MM.1S (cell line): ENCODE measurements around the gene HLA-DMA.

Experiments used
- DNase-seq: peaks from one replicate; pipeline ENCODE4 v3.0.0-alpha.2; 2015
- H2AFZ ChIP-seq: fragments of 300-600 bp; sonication (generic); 2 replicates; pipeline ENCODE4 v1.6.0; 2016; ENCODE audit warnings: antibody characterized with exemption, low read length
- H3F3A ChIP-seq: fragments of 300-600 bp; sonication (generic); 2 replicates; pipeline ENCODE4 v1.6.1; 2016; ENCODE audit warnings: mild to moderate bottlenecking, antibody characterized with exemption, low read length, moderate library complexity, mixed read lengths; ENCODE audit not compliant: insufficient read depth
- H3K27ac ChIP-seq: fragments of 300-600 bp; sonication (generic); 2 replicates; pipeline ENCODE4 v1.5.1; 2016; ENCODE audit warnings: mild to moderate bottlenecking, low read length
- H3K27me3 ChIP-seq: fragments of 300-600 bp; sonication (generic); replicated peaks from 2 replicates; pipeline ENCODE4 v1.6.0; 2016; ENCODE audit warnings: low read length; ENCODE audit not compliant: insufficient read depth
- H3K36me3 ChIP-seq: fragments of 300-600 bp; sonication (generic); replicated peaks from 2 replicates; pipeline ENCODE4 v1.6.1; 2016; ENCODE audit warnings: mild to moderate bottlenecking, low read length, mixed read lengths; ENCODE audit not compliant: insufficient read depth
- H3K4me1 ChIP-seq: fragments of 300-600 bp; sonication (generic); 2 replicates; pipeline ENCODE4 v1.6.1; 2016; ENCODE audit warnings: low read length, mixed read lengths
- H3K4me2 ChIP-seq: fragments of 300-600 bp; sonication (generic); 2 replicates; pipeline ENCODE4 v1.6.0; 2016; ENCODE audit warnings: low read depth, low read length
- H3K4me3 ChIP-seq: fragments of 300-600 bp; sonication (generic); 2 replicates; pipeline ENCODE4 v1.5.1; 2016; ENCODE audit warnings: low read length, mixed read lengths
- H3K79me2 ChIP-seq: fragments of 300-600 bp; sonication (generic); 2 replicates; pipeline ENCODE4 v1.6.1; 2016; ENCODE audit warnings: mixed run types, low read length, mixed read lengths
- H3K9ac ChIP-seq: fragments of 300-600 bp; sonication (generic); 2 replicates; pipeline ENCODE4 v1.6.1; 2016; ENCODE audit warnings: low read length, mixed read lengths
- H3K9me2 ChIP-seq: fragments of 300-600 bp; sonication (generic); replicated peaks from 2 replicates; pipeline ENCODE4 v1.6.1; 2016; ENCODE audit warnings: mild to moderate bottlenecking, low read length, mixed read lengths; ENCODE audit not compliant: insufficient read depth
- H3K9me3 ChIP-seq: fragments of 300-600 bp; sonication (generic); replicated peaks from 2 replicates; pipeline ENCODE4 v1.6.1; 2016; ENCODE audit warnings: mild to moderate bottlenecking, low read length, mixed read lengths; ENCODE audit not compliant: insufficient read depth
- H4K20me1 ChIP-seq: fragments of 300-600 bp; sonication (generic); 2 replicates; pipeline ENCODE4 v1.6.1; 2016; ENCODE audit warnings: mild to moderate bottlenecking, low read length, moderate library complexity, mixed read lengths; ENCODE audit not compliant: insufficient read depth
- EZH2 ChIP-seq: fragments of 300-600 bp; sonication (generic); optimal IDR thresholded peaks from 2 replicates; pipeline ENCODE3; 2017; ENCODE audit warnings: low read depth, mild to moderate bottlenecking, antibody characterized with exemption, low read length, mixed read lengths
- EZH2phosphoT487 ChIP-seq: fragments of 300-600 bp; sonication (generic); IDR thresholded peaks from 2 replicates; pipeline ENCODE4 v1.6.1; 2018; ENCODE audit warnings: antibody characterized with exemption, low read length
- TF ChIP-seq, protein P1 (sequence below): fragments of 300-600 bp; sonication (generic); IDR thresholded peaks from 2 replicates; pipeline ENCODE4 v1.5.1; 2016; ENCODE audit warnings: antibody characterized with exemption, low read length, mixed read lengths

Gene HLA-DMA

DNA sequence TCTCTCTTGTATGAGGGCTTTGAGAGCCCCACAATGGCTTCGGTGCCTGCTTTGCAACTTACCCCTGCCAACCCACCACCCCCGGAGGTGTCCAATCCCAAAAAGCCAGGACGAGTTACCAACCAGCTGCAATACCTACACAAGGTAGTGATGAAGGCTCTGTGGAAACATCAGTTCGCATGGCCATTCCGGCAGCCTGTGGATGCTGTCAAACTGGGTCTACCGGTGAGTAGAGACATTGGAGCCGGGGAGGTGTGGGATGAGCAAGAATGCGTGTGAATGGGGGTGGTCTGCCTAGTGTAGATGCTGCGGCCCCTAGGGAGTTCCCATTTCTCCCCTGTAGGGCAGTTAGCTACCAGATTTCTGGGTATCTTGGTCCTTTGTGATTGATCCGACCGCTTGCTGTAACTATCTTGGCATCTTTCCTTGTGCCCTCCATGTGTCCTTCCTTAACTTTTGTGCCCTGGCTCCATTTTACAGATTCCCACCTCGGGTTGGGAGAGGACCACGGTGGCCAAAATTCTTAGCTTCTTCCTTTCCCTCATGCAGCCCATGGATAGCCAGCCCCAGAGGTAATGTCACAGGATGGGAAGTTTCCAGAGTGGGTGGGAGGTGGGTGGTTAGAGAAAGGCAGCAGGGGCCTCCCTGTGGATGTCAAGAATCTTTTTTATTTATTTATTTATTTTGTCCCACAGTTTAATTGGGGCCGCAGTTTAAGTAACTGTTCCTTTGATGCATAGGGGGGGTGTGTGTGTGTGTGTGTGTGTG is 21.8 kb upstream of the HLA-DMA start:
- Histone ChIP-seq H3K79me2 (peaks cover 88% of the 10 kb centered on the region), H3K4me3 (peak overlapping the region; percentile 91), H3K9me3 (no peaks in the 10 kb centered on the region), H3K27me3 (no peaks in the 10 kb centered on the region), H3K36me3 (peaks cover 62% of the 10 kb centered on the region), H2AFZ (no peak overlapping the region), H3K9me2 (no peaks in the 10 kb centered on the region), H3K4me1 (peaks cover 18% of the 10 kb centered on the region), H3K27ac (no peak overlapping the region), H4K20me1 (peaks cover 72% of the 10 kb centered on the region), H3F3A (peaks cover 93% of the 10 kb centered on the region), H3K9ac (peak overlapping the region; percentile 92; the same call in 1 of the 2 replicates), H3K4me2 (peak overlapping the region; percentile 87)
- DNase-seq, result no peak
- no peak for TF ChIP-seq EZH2phosphoT487
- TF ChIP-seq, protein P1, sequence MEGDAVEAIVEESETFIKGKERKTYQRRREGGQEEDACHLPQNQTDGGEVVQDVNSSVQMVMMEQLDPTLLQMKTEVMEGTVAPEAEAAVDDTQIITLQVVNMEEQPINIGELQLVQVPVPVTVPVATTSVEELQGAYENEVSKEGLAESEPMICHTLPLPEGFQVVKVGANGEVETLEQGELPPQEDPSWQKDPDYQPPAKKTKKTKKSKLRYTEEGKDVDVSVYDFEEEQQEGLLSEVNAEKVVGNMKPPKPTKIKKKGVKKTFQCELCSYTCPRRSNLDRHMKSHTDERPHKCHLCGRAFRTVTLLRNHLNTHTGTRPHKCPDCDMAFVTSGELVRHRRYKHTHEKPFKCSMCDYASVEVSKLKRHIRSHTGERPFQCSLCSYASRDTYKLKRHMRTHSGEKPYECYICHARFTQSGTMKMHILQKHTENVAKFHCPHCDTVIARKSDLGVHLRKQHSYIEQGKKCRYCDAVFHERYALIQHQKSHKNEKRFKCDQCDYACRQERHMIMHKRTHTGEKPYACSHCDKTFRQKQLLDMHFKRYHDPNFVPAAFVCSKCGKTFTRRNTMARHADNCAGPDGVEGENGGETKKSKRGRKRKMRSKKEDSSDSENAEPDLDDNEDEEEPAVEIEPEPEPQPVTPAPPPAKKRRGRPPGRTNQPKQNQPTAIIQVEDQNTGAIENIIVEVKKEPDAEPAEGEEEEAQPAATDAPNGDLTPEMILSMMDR, result no peak
- TF ChIP-seq EZH2, result no peak

DNA sequence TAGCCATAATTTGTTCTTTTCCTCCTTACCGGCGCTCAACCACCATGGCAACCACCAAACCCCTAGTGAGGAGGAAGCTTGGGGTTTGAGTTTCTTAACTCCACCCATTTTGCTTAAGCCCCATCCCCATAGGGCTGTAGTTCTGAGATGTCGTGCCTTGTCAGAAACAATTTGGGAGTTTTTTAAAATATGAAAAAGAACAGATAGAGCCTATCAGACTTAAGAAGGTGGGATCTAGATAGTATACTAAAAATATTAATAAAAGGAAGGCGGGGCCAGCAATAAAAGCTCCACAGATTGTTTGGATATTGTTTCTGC is 21.1 kb upstream of the HLA-DMA start:
- Histone ChIP-seq H3K27ac (peak overlapping the region; percentile 100; the same call in 1 of the 2 replicates), H3K4me2 (peak overlapping the region; percentile 87), H3K9me2 (no peaks in the 10 kb centered on the region), H3K9ac (peak overlapping the region; percentile 92), H3K36me3 (peaks cover 55% of the 10 kb centered on the region), H2AFZ (no peak overlapping the region), H3K9me3 (no peaks in the 10 kb centered on the region), H3K4me1 (peaks cover 18% of the 10 kb centered on the region), H3K27me3 (no peaks in the 10 kb centered on the region), H3F3A (peaks cover 93% of the 10 kb centered on the region), H3K4me3 (peak overlapping the region; percentile 91), H4K20me1 (peaks cover 66% of the 10 kb centered on the region), H3K79me2 (peaks cover 90% of the 10 kb centered on the region)
- peak; percentile 55 for DNase-seq
- TF ChIP-seq, protein P1, result no peak
- TF ChIP-seq EZH2 (no peak), EZH2phosphoT487 (no peak)

DNA sequence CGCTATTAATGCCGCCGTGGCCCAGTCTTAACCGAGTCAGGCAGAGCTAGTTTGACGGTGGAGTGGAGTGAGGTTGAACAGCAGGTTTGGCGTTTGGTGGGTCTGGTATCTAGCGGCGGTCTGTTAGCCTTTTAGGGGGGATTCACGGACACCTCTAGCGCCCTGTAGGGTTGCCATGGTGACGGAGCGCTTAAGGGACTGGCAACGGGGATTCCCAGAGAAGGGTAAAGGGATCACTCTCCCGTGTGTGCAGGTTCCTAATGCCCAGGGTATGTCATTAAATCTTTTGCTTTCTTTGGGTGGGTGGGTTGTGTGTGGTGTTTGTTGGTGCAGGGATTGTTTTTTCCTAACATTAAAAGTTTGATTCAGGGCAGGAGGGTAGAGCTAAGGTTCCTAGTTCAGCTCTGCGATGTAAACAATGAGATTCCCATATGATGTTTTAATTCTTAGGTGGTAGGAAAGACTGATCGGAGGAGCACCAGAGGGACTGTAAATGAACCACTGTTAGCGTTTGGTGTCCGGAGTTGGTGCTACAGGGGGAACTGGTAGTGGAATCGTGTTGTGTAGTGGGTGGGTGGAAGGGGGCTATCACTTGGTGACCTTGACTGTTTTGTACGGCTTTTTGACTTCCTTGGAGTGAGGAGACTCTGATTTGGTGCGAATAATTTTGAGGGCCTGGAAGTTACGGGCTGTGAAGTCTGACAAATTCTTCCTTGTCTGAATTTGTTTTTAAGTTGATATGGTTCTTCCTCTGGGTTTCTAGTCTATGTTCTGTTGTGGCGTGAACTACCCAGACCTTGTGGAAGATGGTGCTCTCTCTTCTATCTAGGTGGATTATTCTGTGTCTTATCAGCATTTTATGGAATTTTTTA is 20.5 kb upstream of the HLA-DMA start:
- no peaks in the 10 kb centered on the region for H3K9me3 ChIP-seq

More for the DNA sequence above, 20.5 kb upstream of the HLA-DMA start:
- TF ChIP-seq EZH2, result no peak
- TF ChIP-seq EZH2phosphoT487, result no peak
- TF ChIP-seq, protein P1, result no peak
- Histone ChIP-seq H3K4me1 (peaks cover 18% of the 10 kb centered on the region), H3K27ac (peak overlapping the region; percentile 100; the same call in 1 of the 2 replicates), H3K9ac (peak overlapping the region; percentile 92), H2AFZ (no peak overlapping the region), H3K9me2 (no peaks in the 10 kb centered on the region), H3K79me2 (peaks cover 87% of the 10 kb centered on the region), H3F3A (peaks cover 87% of the 10 kb centered on the region), H3K4me2 (peak overlapping the region; percentile 87), H3K36me3 (peaks cover 51% of the 10 kb centered on the region), H4K20me1 (peaks cover 63% of the 10 kb centered on the region), H3K27me3 (no peaks in the 10 kb centered on the region), H3K4me3 (peak overlapping the region; percentile 91)
- peak; percentile 49 for DNase-seq
